NCI-H2081 treated with DMSO at 0.1 percent for 48 hours (cell line): ENCODE measurements around the gene FAM53B.
"Not testable (repeated sequence)": the region's sequence is repeated elsewhere in the genome, so short reads cannot be mapped to it uniquely, and the experiment has no call there.

Experiments
- DNase-seq: peaks from one replicate; lab custom pipeline; 2025; lab: John Stamatoyannopoulos, UW

Gene FAM53B, protein sequence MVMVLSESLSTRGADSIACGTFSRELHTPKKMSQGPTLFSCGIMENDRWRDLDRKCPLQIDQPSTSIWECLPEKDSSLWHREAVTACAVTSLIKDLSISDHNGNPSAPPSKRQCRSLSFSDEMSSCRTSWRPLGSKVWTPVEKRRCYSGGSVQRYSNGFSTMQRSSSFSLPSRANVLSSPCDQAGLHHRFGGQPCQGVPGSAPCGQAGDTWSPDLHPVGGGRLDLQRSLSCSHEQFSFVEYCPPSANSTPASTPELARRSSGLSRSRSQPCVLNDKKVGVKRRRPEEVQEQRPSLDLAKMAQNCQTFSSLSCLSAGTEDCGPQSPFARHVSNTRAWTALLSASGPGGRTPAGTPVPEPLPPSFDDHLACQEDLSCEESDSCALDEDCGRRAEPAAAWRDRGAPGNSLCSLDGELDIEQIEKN

DNA sequence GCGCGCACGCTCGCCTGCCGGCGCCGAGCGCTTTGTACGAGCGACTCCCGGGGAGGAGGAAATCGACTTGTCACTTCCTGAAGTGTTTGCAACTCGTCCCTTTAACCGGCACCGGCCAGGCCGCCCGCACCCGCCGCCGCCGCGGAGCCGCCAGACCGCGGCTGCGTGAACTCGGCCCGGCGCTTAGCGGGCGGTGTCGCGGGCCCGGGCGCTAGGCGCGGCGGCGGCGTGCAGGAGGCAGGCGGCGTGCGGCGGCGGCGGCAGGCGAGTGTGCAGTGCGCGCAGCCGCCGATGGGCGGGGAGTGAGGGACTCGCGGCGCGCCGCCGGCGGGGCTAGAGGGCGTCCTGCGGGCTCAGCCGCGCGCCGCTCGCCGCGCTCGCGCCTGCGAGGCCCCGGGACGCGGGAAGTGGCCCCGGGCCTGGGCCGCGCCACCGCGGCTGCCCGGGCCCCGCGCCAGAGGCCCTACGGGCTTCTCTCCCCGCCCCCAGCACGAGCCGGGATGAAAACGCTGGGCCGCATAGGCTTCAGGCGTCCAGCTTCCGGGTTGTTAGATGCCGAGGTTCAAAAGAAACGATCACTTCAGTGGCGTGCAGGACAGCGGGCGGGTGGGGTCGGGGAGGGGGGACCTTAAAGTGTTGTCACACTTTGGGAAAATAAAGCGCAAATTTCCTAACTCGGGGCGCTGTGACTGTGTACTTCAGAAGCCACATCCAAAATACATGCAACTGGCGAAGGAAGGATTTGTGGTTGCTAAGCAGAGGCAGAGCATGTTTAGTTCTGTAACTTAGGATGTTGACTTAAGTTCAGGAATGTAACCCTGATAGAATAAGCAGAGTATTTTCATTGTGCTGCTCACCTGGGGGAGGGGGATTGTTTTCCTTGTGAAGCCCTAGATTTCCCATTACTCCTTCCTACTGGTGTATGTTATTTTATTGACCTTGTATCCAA, at the start of gene FAM53B:
TSS of gene FAM53B (minus strand) at position 277 of the 949 bp plus-strand sequence. CDS start 37,665 bp downstream, outside the sequence.
- DNase-seq = no peak

DNA sequence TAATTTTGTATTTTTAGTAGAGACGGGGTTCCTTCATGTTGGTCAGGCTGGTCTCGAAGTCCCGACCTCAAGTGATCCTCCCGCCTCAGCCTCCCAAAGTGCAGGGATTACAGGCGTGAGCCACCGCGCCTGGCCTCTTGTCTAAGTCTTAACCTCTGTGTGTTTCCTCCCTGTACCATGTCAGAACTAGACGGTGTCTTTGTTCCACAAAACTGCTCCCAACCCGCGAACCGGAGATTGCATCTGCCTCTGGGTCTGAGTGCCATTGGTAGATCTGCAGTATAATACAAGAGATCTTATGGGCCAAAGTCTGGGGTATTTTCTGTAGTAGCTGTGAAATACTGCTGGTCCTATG, 48.8 kb upstream of the FAM53B start:
- no peak for DNase-seq

GRCh38 chr10:124791547-124792348, 47.6 kb upstream of the FAM53B start, which contains the start of gene EEF1AKMT2:
Gene EEF1AKMT2, minus strand, starts transcription at chr10:124791887. Its CDS starts 54 bp downstream, at chr10:124791833.
- DNase-seq = peak; percentile 8

GRCh38 chr10:124782900-124783299, 38.7 kb upstream of the FAM53B start:
- not testable (repeated sequence) for DNase-seq

- no peak for DNase-seq
Observed at GRCh38 chr10:124768791-124769190, 24.6 kb upstream of the FAM53B start.

GRCh38 chr10:124765256-124765655, 21.1 kb upstream of the FAM53B start:
- DNase-seq = no peak

GRCh38 chr10:124763267-124763666, 19.1 kb upstream of the FAM53B start:
- DNase-seq = no peak

DNA sequence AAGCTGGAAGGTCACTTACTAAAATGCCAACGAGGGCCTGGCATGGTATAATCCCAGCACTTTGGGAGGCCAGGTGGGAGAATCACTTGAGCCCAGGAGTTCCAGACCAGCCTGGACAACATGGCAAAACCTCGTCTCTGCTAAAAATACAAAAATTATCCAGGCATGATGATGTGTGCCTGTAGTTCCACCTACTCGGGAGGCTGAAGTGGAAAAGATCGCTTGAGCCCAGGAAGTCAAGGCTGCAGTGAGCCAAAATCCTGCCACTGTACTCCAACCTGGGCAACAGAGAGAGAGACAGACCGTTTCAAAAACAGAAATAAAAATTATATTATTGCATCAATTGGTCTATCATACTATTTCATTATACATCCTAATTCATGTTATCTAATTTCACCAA, 18.1 kb upstream of the FAM53B start:
- no peak for DNase-seq

DNA sequence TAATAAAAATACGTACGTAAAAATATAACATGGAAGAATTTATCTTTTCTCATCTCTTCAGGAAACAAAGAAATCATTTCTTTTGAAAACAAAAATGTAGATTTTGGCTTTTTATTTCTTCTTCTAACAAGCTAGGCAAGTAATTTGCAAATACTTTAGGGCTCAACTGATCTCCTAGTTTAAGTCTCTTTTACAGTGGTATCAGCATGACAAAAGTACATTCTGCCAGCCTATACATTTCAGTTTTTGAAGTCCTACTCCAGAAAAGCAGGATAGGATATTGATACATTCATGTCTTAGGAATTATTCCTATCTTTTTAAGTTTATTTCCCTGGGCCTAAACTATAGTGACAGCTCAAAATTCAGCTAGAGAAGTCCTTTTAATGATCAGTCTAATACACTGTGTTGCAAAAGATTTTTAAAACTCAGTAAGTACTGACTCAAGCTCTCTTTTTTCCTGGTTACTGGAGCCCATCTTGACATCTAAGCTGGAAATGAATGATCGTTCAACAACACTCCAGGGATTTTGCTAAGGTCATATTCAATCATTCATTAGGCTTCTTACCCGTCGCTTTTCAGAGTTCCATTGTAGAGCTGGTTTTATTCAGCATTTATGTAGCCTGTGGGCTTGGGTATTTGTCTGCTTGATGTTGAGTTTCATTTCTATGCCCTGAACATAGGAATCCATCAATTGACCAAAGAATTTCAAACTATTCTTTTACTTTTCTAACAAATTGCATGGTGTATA, 12.2 kb upstream of the FAM53B start:
- DNase-seq = no peak

GRCh38 chr10:124755581-124755980, 11.4 kb upstream of the FAM53B start:
- no peak for DNase-seq

DNA sequence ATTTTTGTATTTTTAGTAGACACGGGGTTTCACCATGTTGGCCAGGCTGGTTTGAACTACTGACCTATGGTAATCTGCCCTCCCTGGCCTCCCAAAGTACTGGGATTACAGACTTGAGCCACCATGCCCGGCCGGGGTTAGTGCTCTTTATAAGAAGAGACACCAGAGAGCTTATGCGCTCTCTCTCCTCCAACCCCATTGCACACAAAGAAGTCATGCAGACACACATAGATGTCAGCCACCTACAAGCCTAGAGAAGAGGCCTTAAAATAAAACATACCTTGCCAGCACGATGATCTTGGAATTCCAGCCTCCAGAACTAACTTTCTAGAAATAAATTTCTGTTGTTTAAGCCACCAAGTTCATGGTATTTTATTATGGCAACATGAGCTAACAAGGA, 10.0 kb upstream of the FAM53B start:
- no peak for DNase-seq

- no peak for DNase-seq
Observed at GRCh38 chr10:124748953-124749645, 4.9 kb upstream of the FAM53B start.

DNA sequence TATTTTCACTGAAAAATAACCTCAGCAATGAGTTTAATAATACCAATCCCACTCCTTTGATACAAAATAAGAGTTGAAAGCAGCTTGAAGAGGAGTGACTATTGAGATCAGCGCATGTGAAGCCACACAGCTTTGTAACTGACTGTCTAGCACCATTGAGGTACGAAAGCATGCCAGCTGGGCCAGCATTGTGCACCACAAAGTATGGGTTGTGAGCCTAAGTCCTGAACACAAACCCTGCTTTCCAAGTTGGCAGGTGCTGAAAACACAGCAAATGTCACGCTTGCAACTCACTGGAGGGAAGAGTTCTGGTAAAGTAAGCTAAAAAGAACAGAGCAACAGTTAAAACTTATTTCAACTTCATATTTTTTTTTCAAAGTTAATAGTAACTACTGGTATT, 4.0 kb upstream of the FAM53B start:
- DNase-seq = no peak

DNA sequence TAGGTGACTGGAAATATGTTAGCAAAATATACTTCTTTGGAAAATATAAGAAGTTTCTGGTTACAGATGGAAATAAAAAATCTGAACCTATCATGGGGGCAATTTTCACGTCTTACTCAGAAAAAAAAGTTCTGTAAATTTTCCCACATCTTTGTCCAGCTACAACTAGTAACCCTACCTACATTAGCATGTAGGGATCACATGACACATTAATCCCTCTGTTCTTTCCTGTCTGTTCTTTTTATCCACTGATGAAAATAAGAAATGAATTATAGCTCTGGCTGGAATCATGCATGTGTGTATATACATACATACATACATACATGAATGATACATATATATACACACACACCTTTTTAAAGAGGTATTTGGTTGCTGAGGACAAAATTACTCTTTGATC, 3.6 kb upstream of the FAM53B start:
- DNase-seq = no peak

- no peak for DNase-seq
Observed at GRCh38 chr10:124746992-124747391, 2.8 kb upstream of the FAM53B start.

- not testable (repeated sequence) for DNase-seq
Observed at GRCh38 chr10:124746447-124746846, 2.3 kb upstream of the FAM53B start.

DNA sequence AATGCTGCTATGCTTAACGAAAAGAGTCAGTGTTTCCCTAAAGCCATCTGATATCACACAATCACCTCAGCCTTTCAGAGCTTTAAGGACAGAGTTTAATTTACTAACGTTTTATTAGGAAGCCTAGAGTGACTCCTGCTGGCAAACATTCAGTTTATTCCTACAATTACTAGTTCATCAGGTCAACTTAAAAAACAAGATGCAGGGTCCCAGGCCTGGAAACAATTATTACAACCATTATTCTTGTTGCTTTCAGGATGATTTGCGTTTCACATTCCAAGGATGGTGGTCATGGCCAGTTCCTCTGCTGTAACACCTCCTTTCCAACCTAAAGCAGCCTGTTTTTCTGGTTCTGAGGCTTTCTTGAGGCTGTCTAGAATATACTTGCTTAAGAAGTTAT, 1.5 kb upstream of the FAM53B start:
- DNase-seq = no peak

DNA sequence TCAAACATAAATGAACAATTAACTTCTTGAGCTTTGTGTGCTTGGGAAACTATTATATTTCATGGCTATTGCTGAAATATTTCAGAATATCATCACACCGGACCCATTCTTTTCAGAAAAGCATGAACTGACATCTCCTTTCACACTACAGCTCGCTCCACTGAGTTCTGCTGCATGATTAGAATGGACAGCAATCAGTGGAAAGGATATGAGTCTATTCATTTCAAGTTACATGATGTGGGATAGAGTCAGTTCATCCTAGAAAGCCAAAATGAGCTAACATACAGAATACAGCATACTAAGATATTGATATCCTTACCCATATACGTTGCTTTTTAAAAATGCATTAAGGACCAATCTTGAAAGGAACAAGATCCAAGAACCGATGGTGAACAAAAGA, 1.1 kb upstream of the FAM53B start:
- no peak for DNase-seq

DNA sequence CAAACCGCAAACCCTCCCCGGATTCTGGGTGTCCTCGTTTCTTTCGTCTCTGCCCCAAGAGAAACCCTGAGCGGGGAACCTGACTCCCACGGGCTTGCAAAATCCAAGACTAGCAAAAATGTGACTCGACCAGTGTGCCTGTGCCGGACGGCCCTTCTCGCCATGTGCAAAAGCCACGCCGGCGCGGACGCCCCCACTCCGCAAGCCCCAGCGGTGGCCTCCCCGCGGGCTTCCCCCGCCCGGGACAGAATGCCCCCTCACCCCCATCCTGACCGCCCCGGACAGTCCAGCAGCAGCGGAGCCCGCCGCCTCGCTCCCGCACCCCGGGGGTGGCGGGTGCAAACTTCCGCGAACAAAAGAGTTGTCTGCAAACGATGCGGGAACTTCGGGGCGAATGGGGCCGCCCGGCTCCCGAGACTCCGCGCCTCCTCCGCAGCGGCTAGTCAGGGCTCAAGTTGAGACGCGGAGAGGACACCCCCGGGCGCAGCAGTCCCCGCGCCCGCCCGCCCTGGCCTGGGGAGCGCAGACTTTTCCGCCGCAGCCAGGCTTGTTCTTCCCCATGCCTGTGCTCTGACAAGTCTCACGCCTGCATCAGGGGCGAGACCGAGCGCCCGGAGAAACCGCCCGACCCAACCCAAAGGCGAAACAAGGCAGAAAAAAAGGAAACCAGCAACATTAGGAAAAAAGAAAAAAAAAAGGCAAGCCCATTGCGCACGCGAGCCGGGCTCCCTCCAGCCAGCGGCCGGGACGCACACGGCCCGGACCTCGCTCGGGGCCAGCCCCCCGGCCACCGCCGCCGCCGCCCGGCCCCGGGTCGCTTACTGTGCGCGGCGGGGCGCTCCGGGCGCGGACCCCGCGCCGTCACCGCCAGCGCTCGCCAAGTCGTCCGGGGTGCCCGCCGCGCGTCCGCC, 732 bp downstream of the FAM53B start:
- no peak for DNase-seq
